ENCODE data around the gene ATF2.

DNA sequence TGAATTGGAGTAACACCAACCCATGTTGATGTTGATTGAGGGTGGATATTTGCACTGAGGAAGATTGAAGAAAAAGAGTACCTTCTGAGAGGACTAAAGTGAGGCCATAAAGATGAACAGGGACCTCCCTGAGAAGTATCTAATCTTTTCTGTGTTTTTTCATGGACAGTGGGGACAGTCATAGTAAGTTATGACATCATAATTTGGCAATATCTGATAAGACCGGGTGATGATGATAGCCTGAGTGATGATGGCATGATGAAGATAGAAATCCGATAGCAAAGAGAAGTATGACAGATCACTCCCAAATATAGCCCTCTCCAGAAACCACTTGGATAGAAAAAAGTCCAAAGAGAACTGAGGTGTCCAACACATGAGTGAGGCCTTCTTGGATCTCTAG lies 15.7 kb upstream of the ATF2 start:
- TF ChIP-seq, protein P1, sequence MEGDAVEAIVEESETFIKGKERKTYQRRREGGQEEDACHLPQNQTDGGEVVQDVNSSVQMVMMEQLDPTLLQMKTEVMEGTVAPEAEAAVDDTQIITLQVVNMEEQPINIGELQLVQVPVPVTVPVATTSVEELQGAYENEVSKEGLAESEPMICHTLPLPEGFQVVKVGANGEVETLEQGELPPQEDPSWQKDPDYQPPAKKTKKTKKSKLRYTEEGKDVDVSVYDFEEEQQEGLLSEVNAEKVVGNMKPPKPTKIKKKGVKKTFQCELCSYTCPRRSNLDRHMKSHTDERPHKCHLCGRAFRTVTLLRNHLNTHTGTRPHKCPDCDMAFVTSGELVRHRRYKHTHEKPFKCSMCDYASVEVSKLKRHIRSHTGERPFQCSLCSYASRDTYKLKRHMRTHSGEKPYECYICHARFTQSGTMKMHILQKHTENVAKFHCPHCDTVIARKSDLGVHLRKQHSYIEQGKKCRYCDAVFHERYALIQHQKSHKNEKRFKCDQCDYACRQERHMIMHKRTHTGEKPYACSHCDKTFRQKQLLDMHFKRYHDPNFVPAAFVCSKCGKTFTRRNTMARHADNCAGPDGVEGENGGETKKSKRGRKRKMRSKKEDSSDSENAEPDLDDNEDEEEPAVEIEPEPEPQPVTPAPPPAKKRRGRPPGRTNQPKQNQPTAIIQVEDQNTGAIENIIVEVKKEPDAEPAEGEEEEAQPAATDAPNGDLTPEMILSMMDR (CRISPR knock-in tag; IDR thresholded peaks at IDR 0.05): no peak
- TF ChIP-seq HNF4G (IDR thresholded peaks at IDR 0.05; ENCODE audit: borderline replicate concordance, low read depth, low read length) (no peak), HNF4G (CRISPR knock-in tag; IDR thresholded peaks at IDR 0.05; ENCODE audit: borderline replicate concordance, low read depth) (no peak), POLR2A (IDR thresholded peaks at IDR 0.05; ENCODE audit: insufficient read depth in 1 of 2, low read depth in 2 of 2, low read length in 2 of 2) (no peak), NFE2L2 (IDR thresholded peaks at IDR 0.05; ENCODE audit: low read length) (no peak), SMARCC2 (IDR thresholded peaks at IDR 0.05) (no peak), ZNF552 (CRISPR knock-in tag; IDR thresholded peaks at IDR 0.05; ENCODE audit: borderline replicate concordance) (no peak), ZNF207 (IDR thresholded peaks at IDR 0.05; ENCODE audit: borderline replicate concordance) (no peak)
- TF ChIP-seq, protein P2, sequence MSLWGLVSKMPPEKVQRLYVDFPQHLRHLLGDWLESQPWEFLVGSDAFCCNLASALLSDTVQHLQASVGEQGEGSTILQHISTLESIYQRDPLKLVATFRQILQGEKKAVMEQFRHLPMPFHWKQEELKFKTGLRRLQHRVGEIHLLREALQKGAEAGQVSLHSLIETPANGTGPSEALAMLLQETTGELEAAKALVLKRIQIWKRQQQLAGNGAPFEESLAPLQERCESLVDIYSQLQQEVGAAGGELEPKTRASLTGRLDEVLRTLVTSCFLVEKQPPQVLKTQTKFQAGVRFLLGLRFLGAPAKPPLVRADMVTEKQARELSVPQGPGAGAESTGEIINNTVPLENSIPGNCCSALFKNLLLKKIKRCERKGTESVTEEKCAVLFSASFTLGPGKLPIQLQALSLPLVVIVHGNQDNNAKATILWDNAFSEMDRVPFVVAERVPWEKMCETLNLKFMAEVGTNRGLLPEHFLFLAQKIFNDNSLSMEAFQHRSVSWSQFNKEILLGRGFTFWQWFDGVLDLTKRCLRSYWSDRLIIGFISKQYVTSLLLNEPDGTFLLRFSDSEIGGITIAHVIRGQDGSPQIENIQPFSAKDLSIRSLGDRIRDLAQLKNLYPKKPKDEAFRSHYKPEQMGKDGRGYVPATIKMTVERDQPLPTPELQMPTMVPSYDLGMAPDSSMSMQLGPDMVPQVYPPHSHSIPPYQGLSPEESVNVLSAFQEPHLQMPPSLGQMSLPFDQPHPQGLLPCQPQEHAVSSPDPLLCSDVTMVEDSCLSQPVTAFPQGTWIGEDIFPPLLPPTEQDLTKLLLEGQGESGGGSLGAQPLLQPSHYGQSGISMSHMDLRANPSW (CRISPR knock-in tag; IDR thresholded peaks at IDR 0.05; ENCODE audit: borderline replicate concordance): no peak

Data from HepG2 (cell line).